Daoy (cell line): ENCODE measurements around the gene GRID1. TPM values are rescaled to one million over a fixed set of nuclear protein-coding genes. Genes with fewer than 3 reads are reported as not detected.
"Not testable (repeated sequence)": the region's sequence is repeated elsewhere in the genome, so short reads cannot be mapped to it uniquely, and the experiment has no call there.

Experiments used
- DNase-seq: peaks from one replicate; pipeline ENCODE4 v3.0.0-alpha.2; 2015; ENCODE audit warnings: low read depth
- total RNA-seq: library from RNA; depleted of rRNA; stranded (reverse); fragments of >200 nt; shearing (Covaris generic); gene quantifications from 2 replicates; pipeline ENCODE4 v1.2.3, GENCODE V29; 2014

Gene GRID1
- total RNA-seq, 1 experiment from 2014 or later, result not detected

- DNase-seq, result no peak
Observed at GRCh38 chr10:85847085-85847484, 519.5 kb downstream of the GRID1 start.

GRCh38 chr10:85838660-85839059, 527.9 kb downstream of the GRID1 start:
- DNase-seq, result not testable (repeated sequence)

- DNase-seq, result no peak
Observed at GRCh38 chr10:85832988-85833387, 533.6 kb downstream of the GRID1 start.

GRCh38 chr10:85831422-85831821, 535.2 kb downstream of the GRID1 start:
- no peak for DNase-seq

- DNase-seq, result no peak
Observed at GRCh38 chr10:85826377-85826776, 540.2 kb downstream of the GRID1 start.

GRCh38 chr10:85811405-85811804, 555.2 kb downstream of the GRID1 start:
- no peak for DNase-seq

GRCh38 chr10:85810674-85811073, 555.9 kb downstream of the GRID1 start:
- no peak for DNase-seq

- DNase-seq, result no peak
Observed at GRCh38 chr10:85795460-85795859, 571.1 kb downstream of the GRID1 start.

GRCh38 chr10:85794553-85794952, 572.0 kb downstream of the GRID1 start:
- no peak for DNase-seq

GRCh38 chr10:85792533-85792858, 574.1 kb downstream of the GRID1 start:
- DNase-seq, result no peak

GRCh38 chr10:85791818-85792532, 574.6 kb downstream of the GRID1 start:
- DNase-seq, result no peak

GRCh38 chr10:85789982-85790789, 576.4 kb downstream of the GRID1 start:
- DNase-seq, result no peak

GRCh38 chr10:85789125-85789524, 577.5 kb downstream of the GRID1 start:
- no peak for DNase-seq

- DNase-seq, result no peak
Observed at GRCh38 chr10:85788570-85788969, 578.0 kb downstream of the GRID1 start.

GRCh38 chr10:85787881-85788280, 578.7 kb downstream of the GRID1 start:
- no peak for DNase-seq

- DNase-seq, result no peak
Observed at GRCh38 chr10:85787393-85787792, 579.2 kb downstream of the GRID1 start.

- no peak for DNase-seq
Observed at GRCh38 chr10:85786401-85786899, 580.1 kb downstream of the GRID1 start.

- no peak for DNase-seq
Observed at GRCh38 chr10:85784792-85785191, 581.8 kb downstream of the GRID1 start.

GRCh38 chr10:85781404-85781803, 585.2 kb downstream of the GRID1 start:
- no peak for DNase-seq

GRCh38 chr10:85778074-85778473, 588.5 kb downstream of the GRID1 start:
- no peak for DNase-seq

GRCh38 chr10:85767891-85768290, 598.7 kb downstream of the GRID1 start:
- no peak for DNase-seq

- DNase-seq, result no peak
Observed at GRCh38 chr10:85764108-85764507, 602.5 kb downstream of the GRID1 start.

GRCh38 chr10:85761906-85762445, 604.6 kb downstream of the GRID1 start:
- DNase-seq, result no peak
